Gastrocnemius medialis (tissue), 4 donors: Measurements from ENCODE around the gene ANKH.

Experiments
- POLR2A ChIP-seq, 2 donors: fragments of 450-650 bp; IDR thresholded peaks; one replicate each; pipeline ENCODE4 v1.6.1; 2017; ENCODE audit warnings: antibody characterized with exemption in 2 of 2, mild to moderate bottlenecking in 2 of 2, moderate library complexity in 2 of 2
- TF ChIP-seq, protein P1 (sequence below), 5 experiments: fragments of 450-650 bp in 3 of 5; fragments of 200-600 bp in 2 of 5; sonication (generic) in 2 of 5; IDR thresholded peaks in 4 of 5; conservative IDR thresholded peaks in 1 of 5; 1 replicate in 4 of 5; 2 replicates in 1 of 5; pipeline ENCODE4 v1.5.1; 2016 to 2019; ENCODE audit warnings: antibody characterized with exemption in 5 of 5, mild to moderate bottlenecking in 3 of 5, moderate library complexity in 3 of 5

DNA sequence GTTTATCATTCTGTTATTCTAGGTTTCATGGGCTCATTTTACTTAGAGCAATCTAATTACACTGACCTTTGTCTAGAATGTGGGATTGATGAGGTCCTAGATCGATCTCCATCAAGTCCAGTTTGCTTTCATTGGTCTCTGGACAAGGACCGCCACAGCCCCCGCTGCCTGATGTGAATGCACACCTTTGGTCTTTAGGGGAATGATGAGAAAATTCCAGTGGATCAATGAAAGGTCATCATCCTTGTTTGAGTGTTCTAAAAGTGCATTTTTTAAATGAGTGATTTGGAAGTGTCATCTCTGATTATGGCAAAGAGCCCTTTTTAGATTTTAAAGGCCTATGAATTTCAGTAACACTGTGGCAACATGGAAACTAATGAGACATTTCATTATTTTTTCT, 2.2 kb upstream of the ANKH start:
- TF ChIP-seq, protein P1, sequence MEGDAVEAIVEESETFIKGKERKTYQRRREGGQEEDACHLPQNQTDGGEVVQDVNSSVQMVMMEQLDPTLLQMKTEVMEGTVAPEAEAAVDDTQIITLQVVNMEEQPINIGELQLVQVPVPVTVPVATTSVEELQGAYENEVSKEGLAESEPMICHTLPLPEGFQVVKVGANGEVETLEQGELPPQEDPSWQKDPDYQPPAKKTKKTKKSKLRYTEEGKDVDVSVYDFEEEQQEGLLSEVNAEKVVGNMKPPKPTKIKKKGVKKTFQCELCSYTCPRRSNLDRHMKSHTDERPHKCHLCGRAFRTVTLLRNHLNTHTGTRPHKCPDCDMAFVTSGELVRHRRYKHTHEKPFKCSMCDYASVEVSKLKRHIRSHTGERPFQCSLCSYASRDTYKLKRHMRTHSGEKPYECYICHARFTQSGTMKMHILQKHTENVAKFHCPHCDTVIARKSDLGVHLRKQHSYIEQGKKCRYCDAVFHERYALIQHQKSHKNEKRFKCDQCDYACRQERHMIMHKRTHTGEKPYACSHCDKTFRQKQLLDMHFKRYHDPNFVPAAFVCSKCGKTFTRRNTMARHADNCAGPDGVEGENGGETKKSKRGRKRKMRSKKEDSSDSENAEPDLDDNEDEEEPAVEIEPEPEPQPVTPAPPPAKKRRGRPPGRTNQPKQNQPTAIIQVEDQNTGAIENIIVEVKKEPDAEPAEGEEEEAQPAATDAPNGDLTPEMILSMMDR (IDR thresholded peaks at IDR 0.05 in 4 of 5, conservative IDR thresholded peaks at IDR 0.05 in 1 of 5): no peak
- no peak for TF ChIP-seq POLR2A (IDR thresholded peaks at IDR 0.05)
